AG04449 (cell line): Measurements from ENCODE around the gene ACSM6.

Source experiments
- CTCF ChIA-PET: fragments of 350-600 bp; formaldehyde crosslinking; extraction: SDS; loops from one replicate; lab custom pipeline; 2021; ENCODE audit warnings: antibody characterized with exemption; lab: Yijun Ruan, JAX
- POLR2A ChIA-PET: fragments of 400-600, 350-600 bp; formaldehyde crosslinking; extraction: SDS; loops from one replicate; lab custom pipeline; 2020; ENCODE audit warnings: antibody characterized with exemption, inconsistent platforms; lab: Yijun Ruan, JAX
- DNase-seq: peaks from one replicate; pipeline ENCODE4 v3.0.0-alpha.2; 2010; ENCODE audit warnings: low read depth, low spot score
- H3K4me3 ChIP-seq: 2 replicates; pipeline ENCODE4 v1.5.1; 2011; ENCODE audit warnings: low read depth, mild to moderate bottlenecking, control low read depth, low read length
- TF ChIP-seq, protein P1 (sequence below): IDR thresholded peaks from one replicate; pipeline ENCODE4 v1.5.1; 2011; ENCODE audit warnings: mild to moderate bottlenecking, moderate library complexity, low read length, control low read depth, inconsistent platforms; ENCODE audit not compliant: insufficient read depth; ENCODE audit errors: missing control alignments

The ACSM6 gene

DNA sequence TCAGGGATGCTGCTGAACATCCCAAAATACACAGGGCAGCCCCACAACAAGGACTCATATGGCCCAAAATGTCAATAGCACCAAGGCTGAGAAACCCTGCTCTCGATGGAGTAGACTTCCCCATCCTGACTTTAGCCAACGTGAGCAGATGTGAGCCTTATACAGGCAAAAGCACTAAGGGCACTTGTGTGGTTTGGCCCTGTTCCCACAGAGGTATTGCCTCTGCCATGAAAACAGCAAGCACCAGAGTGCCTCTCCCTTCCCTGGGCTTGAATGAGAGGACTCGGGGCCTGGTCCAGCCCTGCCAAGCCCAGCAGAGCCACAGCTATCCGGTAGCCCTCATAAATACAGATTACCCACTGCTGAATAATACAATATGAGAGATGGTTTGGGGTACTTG lies 47.5 kb downstream of the ACSM6 start:
- H3K4me3 ChIP-seq = no peak overlapping the region
- TF ChIP-seq, protein P1, sequence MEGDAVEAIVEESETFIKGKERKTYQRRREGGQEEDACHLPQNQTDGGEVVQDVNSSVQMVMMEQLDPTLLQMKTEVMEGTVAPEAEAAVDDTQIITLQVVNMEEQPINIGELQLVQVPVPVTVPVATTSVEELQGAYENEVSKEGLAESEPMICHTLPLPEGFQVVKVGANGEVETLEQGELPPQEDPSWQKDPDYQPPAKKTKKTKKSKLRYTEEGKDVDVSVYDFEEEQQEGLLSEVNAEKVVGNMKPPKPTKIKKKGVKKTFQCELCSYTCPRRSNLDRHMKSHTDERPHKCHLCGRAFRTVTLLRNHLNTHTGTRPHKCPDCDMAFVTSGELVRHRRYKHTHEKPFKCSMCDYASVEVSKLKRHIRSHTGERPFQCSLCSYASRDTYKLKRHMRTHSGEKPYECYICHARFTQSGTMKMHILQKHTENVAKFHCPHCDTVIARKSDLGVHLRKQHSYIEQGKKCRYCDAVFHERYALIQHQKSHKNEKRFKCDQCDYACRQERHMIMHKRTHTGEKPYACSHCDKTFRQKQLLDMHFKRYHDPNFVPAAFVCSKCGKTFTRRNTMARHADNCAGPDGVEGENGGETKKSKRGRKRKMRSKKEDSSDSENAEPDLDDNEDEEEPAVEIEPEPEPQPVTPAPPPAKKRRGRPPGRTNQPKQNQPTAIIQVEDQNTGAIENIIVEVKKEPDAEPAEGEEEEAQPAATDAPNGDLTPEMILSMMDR = no peak
- no peak for DNase-seq
- ChIA-PET POLR2A (no interaction called here), CTCF (interaction anchor here (0.9 to 16.9 kb wide), 10 partner anchors 28 to 612 kb away, joined by 3 to 601 read pairs (median 4); no protein-coding TSS in a partner anchor)

DNA sequence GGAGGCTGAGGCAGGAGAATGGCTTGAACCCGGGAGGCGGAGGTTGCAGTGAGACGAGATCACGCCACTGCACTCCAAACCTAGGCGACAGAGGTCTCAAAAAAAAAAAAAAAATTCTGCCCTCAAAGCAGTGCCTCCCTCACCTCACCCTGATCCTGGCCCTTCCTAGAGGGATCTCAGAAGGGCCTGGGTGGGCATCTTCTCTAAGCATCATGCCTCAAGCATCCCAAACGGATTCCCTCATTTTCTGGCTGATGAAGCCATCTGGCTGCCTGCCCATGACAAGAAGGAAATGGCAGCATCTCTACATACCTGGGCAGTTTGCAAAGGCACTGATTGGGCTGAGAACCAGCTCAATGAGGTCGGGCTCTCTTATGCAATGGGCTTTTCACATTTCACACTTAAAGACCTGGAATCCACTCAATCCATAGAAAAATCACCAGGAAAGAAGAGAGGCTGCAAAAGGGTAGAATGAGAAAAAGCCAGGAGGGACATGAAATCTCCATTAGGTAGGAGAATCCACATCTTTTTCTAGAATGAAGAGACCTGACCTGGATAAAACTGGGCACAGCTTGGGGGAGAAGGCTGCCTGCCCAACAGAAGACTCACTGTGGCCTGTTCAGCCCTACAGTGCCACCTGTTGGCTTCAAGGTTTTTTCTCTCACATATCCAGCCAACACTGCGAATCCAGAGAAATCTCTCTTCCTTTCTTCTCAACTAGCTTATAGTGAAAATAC lies 48.7 kb downstream of the ACSM6 start:
- TF ChIP-seq, protein P1 = peak; percentile 67
- DNase-seq = no peak
- no peak overlapping the region for H3K4me3 ChIP-seq
- ChIA-PET CTCF (interaction anchor here (0.8 to 16.9 kb wide), 48 partner anchors 8 to 614 kb away, joined by 3 to 601 read pairs (median 6); no protein-coding TSS in a partner anchor), POLR2A (no interaction called here)

DNA sequence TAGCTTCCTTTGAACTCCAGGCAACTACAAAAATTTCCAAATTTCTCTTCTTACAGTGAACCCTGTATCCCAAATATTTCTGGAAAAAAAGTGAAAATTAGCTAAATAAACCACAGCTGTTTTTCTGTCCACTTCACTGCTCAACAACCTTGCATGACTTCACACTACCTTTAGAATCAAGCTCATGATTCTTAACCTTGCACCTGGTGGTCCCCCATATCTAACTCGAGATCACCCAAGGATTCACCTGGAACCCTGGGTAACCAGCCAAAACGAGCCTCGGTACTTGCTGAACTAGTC lies 49.2 kb downstream of the ACSM6 start:
- DNase-seq = no peak
- TF ChIP-seq, protein P1 = no peak
- H3K4me3 ChIP-seq = no peak overlapping the region
- POLR2A ChIA-PET = no interaction called here
- CTCF ChIA-PET = interaction anchor here (0.8 to 16.9 kb wide), 49 partner anchors 8 to 615 kb away, joined by 3 to 601 read pairs (median 6); partner anchors contain the start of gene PDLIM1

DNA sequence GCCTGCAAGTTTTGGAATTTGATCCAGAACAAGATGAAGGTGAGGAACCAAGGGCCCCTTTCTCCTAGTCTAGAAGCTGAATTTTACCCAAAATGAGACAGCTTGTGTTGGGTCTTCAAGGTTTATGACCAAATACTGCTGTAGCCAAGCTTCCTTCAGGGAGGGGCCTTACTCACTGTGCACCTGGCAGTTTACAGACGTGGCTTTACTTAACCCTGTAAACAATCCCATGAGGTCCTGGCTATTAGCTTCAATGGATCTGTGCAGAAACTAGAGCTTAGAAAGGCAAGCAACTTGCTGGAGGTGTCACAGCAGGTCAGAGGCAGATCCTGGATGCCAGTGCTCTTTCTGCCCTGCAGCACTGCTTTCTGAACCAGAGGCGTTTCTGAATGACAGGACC lies 50.1 kb downstream of the ACSM6 start:
- H3K4me3 ChIP-seq = no peak overlapping the region
- ChIA-PET CTCF (interaction anchor here (0.9 to 16.9 kb wide), 34 partner anchors 9 to 616 kb away, joined by 3 to 601 read pairs (median 7); partner anchors contain the start of gene PDLIM1), POLR2A (no interaction called here)
- TF ChIP-seq, protein P1 = no peak
- no peak for DNase-seq

DNA sequence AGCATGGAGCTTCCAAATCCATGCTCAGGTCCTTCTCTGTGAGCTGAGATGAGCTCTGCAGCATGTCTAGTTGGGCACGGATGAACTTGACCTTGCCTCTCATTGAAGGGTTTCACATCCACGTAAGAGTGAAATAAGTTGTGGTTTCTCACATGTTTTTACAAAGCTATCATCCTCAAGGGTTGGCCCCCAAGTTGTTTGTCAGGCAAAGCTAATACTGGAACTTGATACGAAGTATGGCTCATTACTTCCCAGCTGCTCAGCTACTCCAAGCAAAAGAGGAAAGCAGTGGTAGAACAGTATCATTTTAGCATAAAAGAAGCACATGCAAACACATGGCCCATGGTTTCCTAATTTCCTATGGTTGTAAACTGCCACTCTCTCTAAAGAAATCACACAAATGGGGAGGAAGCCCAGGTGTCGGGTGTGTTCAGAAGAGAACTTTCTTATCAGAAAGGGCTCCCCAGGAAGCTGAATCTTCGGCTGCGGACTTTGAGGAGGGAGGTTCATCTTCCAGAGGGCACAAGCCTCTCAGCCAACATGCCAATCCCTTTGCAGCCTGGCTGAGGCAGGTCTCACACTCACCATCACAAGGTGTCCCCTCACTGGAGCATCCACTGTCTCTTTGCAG lies 51.5 kb downstream of the ACSM6 start:
- CTCF ChIA-PET = interaction anchor here (0.9 to 16.9 kb wide), 40 partner anchors 9 to 359 kb away, joined by 3 to 601 read pairs (median 7); no protein-coding TSS in a partner anchor
- TF ChIP-seq, protein P1 = no peak
- H3K4me3 ChIP-seq = no peak overlapping the region
- no peak for DNase-seq
- POLR2A ChIA-PET = no interaction called here

DNA sequence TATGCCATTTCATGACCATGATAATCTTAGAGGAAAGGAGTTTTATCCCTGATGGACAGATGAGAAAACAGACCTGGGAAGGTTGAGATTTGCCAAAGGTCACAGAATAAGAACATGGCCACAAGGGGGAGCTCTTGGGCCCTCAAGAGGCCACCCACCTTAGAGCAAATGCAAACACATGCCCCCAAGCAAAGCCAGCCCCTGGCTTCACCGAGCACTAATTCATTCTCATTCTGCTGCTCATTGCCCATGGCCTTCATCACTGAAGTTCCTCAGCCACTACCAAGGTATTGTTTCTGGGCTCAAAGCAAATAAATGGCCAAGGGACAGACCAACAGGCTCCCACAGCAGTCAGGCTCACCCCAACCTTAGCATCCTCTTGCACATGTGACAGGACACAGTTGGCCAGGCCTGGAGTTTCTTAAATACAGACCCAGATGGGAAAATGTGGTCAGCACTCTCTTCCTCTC lies 52.6 kb downstream of the ACSM6 start:
- POLR2A ChIA-PET = no interaction called here
- no peak for DNase-seq

More for the DNA sequence above, 52.6 kb downstream of the ACSM6 start:
- CTCF ChIA-PET = interaction anchor here (0.8 to 16.9 kb wide), 47 partner anchors 9 to 283 kb away, joined by 3 to 601 read pairs (median 6); no protein-coding TSS in a partner anchor
- no peak overlapping the region for H3K4me3 ChIP-seq
- TF ChIP-seq, protein P1 = peak; percentile 60
